CD4-positive, alpha-beta T cell (primary cell): ENCODE measurements around the gene UBE2O. TPM values are rescaled to one million over a fixed set of nuclear protein-coding genes. Genes with fewer than 3 reads are reported as not detected.

Source experiments
- ATAC-seq: fragments of 200-7000 bp; cut with Tn5 transposase; one replicate; pipeline ENCODE4 v1.10.0; 2022; ENCODE audit warnings: mild to moderate bottlenecking; ENCODE audit not compliant: poor library complexity
- CTCF ChIA-PET: fragments of 350-600 bp; sonication (Branson Sonifier 250); formaldehyde crosslinking; loops from one replicate; lab custom pipeline; 2021; ENCODE audit warnings: antibody characterized with exemption, inconsistent platforms; lab: Charles Lee
- POLR2A ChIA-PET: fragments of 350-600 bp; sonication (Branson Sonifier 250); formaldehyde crosslinking; loops from one replicate; lab custom pipeline; 2021; ENCODE audit warnings: antibody characterized with exemption, inconsistent platforms; lab: Charles Lee
- DNase-seq, 14 experiments: peaks; one replicate each; pipeline ENCODE4 v3.0.0-alpha.2; 2013 to 2020; ENCODE audit warnings: mixed read lengths in 2 of 14
- H3K27ac ChIP-seq, 2 donors: one replicate each; pipeline versions ENCODE4 v1.5.1 to v1.7.0; 2013; ENCODE audit warnings: low read length in 2 of 2, low read depth in 1 of 2, mild to moderate bottlenecking in 1 of 2
- H3K27me3 ChIP-seq, 2 experiments: 1 replicate in 1 of 2; 2 replicates in 1 of 2; pipeline versions ENCODE4 v1.6.1 to v1.7.0; 2013; ENCODE audit warnings: low read length in 2 of 2, control low read depth in 1 of 2, mild to moderate bottlenecking in 1 of 2, moderate library complexity in 1 of 2; ENCODE audit not compliant: insufficient read depth in 2 of 2, control insufficient read depth in 1 of 2
- H3K36me3 ChIP-seq: one replicate; pipeline ENCODE4 v1.6.1; 2013; ENCODE audit warnings: low read length, control low read depth; ENCODE audit not compliant: insufficient read depth
- H3K4me1 ChIP-seq: one replicate; pipeline ENCODE4 v1.6.1; 2013; ENCODE audit warnings: low read length, control low read depth; ENCODE audit not compliant: insufficient read depth
- H3K4me3 ChIP-seq: one replicate; pipeline ENCODE4 v1.5.1; 2013; ENCODE audit warnings: mild to moderate bottlenecking, low read length, moderate library complexity
- H3K9me3 ChIP-seq, 2 experiments: 1 replicate in 1 of 2; 2 replicates in 1 of 2; pipeline versions ENCODE4 v1.6.1 to v1.7.0; 2013; ENCODE audit warnings: low read length in 2 of 2, mild to moderate bottlenecking in 2 of 2, control low read depth in 1 of 2, moderate library complexity in 1 of 2; ENCODE audit not compliant: control insufficient read depth in 1 of 2, insufficient read depth in 1 of 2
- H3K27ac Mint-ChIP-seq: one replicate; pipeline ENCODE4 v1.8.0; 2020; ENCODE audit warnings: mixed read lengths
- H3K27me3 Mint-ChIP-seq: one replicate; pipeline ENCODE4 v1.8.0; 2021; ENCODE audit warnings: mixed read lengths
- H3K36me3 Mint-ChIP-seq: one replicate; pipeline ENCODE4 v1.8.0; 2021; ENCODE audit warnings: low read depth, mixed read lengths
- H3K4me1 Mint-ChIP-seq: one replicate; pipeline ENCODE4 v1.8.0; 2021; ENCODE audit warnings: low read depth, mixed read lengths
- H3K4me3 Mint-ChIP-seq: one replicate; pipeline ENCODE4 v1.8.0; 2020; ENCODE audit warnings: mild to moderate bottlenecking, mixed read lengths
- H3K9me3 Mint-ChIP-seq: one replicate; pipeline ENCODE4 v1.8.0; 2020; ENCODE audit warnings: mixed read lengths
- CTCF ChIP-seq: fragments of 200-600 bp; IDR thresholded peaks from one replicate; pipeline ENCODE4 v1.8.0; 2022; ENCODE audit warnings: antibody characterized with exemption, mild to moderate bottlenecking
- intact Hi-C, 2 experiments: fragments of 100-400 bp; cut with DNase I in 1 of 2; cut with micrococcal nuclease in 1 of 2; formaldehyde crosslinking; loops; one replicate each; pipeline versions ENCODE4 v1.15.1 to v1.9.0; 2023 to 2025; cut with DNase I, micrococcal nuclease
- total RNA-seq, 174 experiments: library from RNA in 2 of 174; stranded (reverse) in 2 of 174; gene quantifications; one replicate each; pipeline ENCODE4 v1.2.3 and lab custom pipeline; 2021 to 2026

The UBE2O gene
- total RNA-seq, 2 experiments from 2014 or later: 22.7 to 25.1 TPM

DNA sequence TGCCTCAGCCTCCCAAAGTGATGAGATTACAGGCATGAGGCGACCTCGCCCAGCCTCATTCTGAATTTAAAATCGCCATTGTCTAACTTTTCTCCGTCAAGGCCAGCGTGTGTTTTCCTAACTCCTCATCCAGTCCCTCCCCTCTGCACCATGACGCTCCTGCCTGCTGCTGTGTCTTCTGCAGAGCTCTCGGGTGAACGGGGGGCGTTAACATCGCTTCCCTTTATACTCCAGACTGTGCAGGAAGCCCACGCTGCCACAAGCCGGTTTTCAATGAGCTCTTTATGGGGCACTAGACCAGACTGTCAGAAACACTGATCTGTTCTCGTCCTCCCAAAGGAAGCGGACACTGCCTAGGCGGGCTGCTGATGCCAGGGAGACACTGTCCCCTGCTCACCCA is 27.7 kb upstream of the UBE2O start:
- H3K9me3 ChIP-seq: no peaks in the 10 kb centered on the region
- peaks cover 20% of the 10 kb centered on the region for H3K36me3 ChIP-seq
- no peaks in the 10 kb centered on the region for H3K9me3 Mint-ChIP-seq
- H3K27me3 Mint-ChIP-seq: no peaks in the 10 kb centered on the region
- POLR2A ChIA-PET: no interaction called here
- H3K27ac ChIP-seq: no peak overlapping the region
- CTCF ChIA-PET: no interaction called here
- intact Hi-C loops: no loop called here
- no peak overlapping the region for H3K4me3 Mint-ChIP-seq
- no peak for TF ChIP-seq CTCF
- H3K27me3 ChIP-seq: no peaks in the 10 kb centered on the region
- H3K36me3 Mint-ChIP-seq: peaks cover 12% of the 10 kb centered on the region
- ATAC-seq (no peak), DNase-seq (no peak)
- peaks cover 3% of the 10 kb centered on the region for H3K4me1 ChIP-seq
- no peaks in the 10 kb centered on the region for H3K4me1 Mint-ChIP-seq
- no peak overlapping the region for H3K4me3 ChIP-seq
- no peak overlapping the region for H3K27ac Mint-ChIP-seq

DNA sequence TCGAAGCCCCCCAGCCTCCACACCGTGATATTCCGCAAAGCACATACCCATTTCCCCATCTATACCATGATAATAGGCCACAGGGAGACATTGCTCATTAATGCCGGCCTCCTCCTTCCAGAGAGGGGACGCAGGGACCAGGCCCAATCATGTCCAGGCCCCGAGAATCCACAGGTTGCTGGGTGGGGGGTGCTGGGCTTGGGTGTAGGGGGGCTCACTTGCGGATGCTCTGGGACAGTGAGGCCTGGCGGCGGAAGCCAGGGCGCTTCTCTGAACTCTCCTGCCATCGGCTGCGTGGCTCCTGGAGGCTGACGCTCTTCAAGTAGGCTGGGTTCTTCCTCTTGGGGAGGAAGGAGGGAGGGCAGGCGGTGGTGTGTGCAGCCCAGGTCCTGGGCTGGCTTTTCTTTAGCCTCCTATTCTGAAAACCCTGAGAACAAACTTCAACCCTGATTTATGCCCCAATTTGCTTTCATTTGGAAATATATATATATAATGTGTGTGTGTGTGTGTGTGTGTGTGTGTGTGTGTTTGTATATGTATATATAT is 26.6 kb upstream of the UBE2O start:
- POLR2A ChIA-PET: no interaction called here
- no peak for ATAC-seq

DNA sequence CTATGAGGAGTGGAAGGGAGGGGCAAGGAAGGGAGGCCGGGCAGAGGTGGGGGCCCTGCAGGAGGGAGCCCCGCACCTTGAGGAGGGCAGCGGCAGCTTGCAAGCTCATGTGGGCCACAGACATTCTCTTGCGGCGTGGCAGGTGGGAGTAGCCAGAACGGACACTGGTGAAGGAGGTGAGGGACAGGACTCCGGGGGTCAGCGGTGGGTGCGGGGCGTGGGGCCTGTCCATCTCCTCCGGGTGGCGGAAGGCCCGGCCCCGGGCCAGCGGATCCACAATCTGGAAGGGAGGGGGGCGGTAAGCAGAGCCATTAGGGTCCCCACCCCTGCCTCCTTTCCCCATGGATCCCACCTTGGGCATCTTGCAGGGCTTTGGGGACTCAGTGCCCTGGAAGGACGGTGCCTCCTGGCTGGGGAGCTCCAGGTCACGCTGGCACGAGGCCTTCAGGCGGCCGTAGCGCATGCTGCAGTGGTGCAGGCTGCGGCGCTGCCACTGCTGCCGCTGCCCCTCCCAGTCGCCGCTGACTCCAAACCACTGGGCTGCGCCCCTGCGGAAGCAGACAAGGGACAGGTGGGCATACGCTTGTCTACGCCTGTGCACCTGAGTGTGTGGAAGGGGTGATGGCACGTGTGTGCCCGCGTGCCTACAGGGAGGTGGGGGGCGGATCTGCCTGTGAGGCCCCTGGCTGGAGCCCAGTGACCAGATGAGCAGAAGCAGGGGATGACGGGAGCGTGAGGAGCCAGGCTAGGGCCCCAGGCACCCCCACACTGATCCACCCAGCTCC is 26.0 kb upstream of the UBE2O start:
- Mint-ChIP-seq H3K27ac (no peak overlapping the region), H3K4me1 (no peaks in the 10 kb centered on the region), H3K9me3 (no peaks in the 10 kb centered on the region), H3K4me3 (no peak overlapping the region), H3K36me3 (peaks cover 16% of the 10 kb centered on the region), H3K27me3 (no peaks in the 10 kb centered on the region)
- ATAC-seq (no peak), DNase-seq (no peak)
- CTCF ChIA-PET: no interaction called here
- Histone ChIP-seq H3K27ac (no peak overlapping the region), H3K36me3 (peaks cover 30% of the 10 kb centered on the region), H3K4me3 (no peak overlapping the region), H3K4me1 (no peaks in the 10 kb centered on the region), H3K9me3 (no peaks in the 10 kb centered on the region), H3K27me3 (no peaks in the 10 kb centered on the region)
- POLR2A ChIA-PET: no interaction called here
- intact Hi-C loops: no loop called here
- TF ChIP-seq CTCF: no peak

More for the DNA sequence above, 26.6 kb upstream of the UBE2O start:
- Mint-ChIP-seq H3K36me3 (peaks cover 16% of the 10 kb centered on the region), H3K9me3 (no peaks in the 10 kb centered on the region), H3K27ac (no peak overlapping the region), H3K4me1 (no peaks in the 10 kb centered on the region), H3K27me3 (no peaks in the 10 kb centered on the region), H3K4me3 (no peak overlapping the region)
- CTCF ChIA-PET: no interaction called here
- Histone ChIP-seq H3K27me3 (no peaks in the 10 kb centered on the region), H3K27ac (no peak overlapping the region), H3K9me3 (no peaks in the 10 kb centered on the region), H3K36me3 (peaks cover 23% of the 10 kb centered on the region), H3K4me3 (no peak overlapping the region), H3K4me1 (no peaks in the 10 kb centered on the region)
- intact Hi-C loops: no loop called here
- TF ChIP-seq CTCF: no peak
- DNase-seq: no peak
